Stimulated activated CD4-positive, alpha-beta T cell treated with anti-CD3 and anti-CD28 coated beads, Interleukin-2, amount 100 ng/mL, for 24 hours (primary cell): ENCODE measurements around the gene RPA1.
A peak's percentile ranks its signal among the peaks of the same experiment; 100 is the strongest.
"Not testable (repeated sequence)": the region's sequence is repeated elsewhere in the genome, so short reads cannot be mapped to it uniquely, and the experiment has no call there.

ENCODE experiments used
- DNase-seq, 2 donors: peaks; one replicate each; pipeline ENCODE4 v3.0.0-alpha.2; 2020

Gene RPA1

DNA sequence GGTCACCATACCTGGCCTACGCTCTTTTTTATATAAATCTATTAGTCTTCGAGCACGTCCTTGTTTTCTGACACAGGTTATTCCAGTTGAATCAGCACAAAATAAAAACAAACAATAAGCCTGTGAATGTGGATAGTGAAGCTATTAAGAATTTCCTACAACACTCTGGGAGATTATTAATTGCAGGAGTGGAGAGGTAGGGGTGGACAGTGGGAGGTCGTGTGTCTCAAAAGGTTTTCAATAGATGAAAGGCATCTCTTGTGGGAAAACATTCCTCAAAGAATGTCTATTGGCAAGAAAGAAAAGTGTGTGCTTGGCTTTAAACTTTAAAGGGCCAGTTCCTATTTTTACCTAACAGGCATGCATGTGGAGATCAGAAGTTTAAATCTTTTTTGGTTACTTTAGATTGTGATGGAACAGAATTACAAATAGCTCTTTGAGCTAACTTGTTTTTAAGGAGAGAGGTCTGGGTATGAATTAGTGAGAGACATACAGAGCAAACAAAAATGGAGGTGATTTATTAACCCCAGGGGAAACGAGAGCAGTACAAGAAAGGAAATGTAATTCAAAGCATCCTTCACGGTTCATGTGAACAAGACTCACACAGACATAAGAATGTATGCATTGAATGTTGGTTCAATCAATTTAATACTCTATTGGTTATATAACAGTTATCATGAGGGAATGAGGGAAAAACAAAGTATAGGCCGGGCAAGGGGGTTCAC is 9.1 kb upstream of the RPA1 start:
- DNase-seq: no peak

DNA sequence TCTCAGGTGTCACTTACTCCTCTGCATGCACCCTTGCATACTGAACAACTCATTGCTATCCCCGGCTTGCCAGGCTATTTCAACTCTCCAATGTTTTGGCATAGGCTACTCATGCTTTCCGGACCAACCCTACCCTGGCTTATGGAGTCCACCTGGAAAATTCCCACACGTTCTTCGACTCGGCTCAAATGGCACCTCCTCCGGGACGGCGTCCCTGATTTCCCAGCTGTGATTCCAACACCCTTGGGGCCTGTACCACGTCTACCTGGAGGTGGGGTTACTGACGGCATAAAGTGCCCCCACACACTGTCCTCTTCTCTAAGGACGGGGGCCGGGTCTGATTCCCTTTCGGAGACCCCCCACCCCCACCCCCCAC is 601 bp upstream of the RPA1 start:
- DNase-seq: peak in 1 of 2 donors; percentile 27

DNA sequence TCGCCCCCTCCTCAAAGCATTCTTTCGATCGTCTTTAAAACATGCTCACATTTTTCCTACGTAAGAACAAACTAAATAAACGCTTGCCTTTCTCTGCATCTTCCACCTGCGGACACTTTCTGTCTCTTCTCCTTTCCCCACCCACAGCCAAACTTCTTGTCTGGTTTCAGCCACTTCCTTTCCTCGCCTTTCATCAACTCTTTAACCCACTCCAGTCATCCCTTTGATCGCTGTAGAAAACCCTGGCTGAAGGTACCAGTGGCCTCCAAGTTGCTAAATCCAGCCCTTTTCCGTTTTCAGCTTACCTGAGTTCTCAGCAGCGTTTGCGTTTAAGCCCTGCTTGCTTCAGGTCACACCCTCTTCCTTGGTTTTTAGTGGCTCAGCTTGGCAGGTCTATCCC is 483 bp downstream of the RPA1 start:
- peak in 1 of 2 donors; percentile 32 for DNase-seq

- DNase-seq: peak; percentile 26 to 41
Measured at GRCh38 chr17:1834380-1835149, 4.8 kb downstream of the RPA1 start.

- DNase-seq: no peak
Measured at GRCh38 chr17:1839516-1839915, 9.7 kb downstream of the RPA1 start.

- no peak for DNase-seq
Measured at GRCh38 chr17:1843947-1844346, 14.1 kb downstream of the RPA1 start.

DNA sequence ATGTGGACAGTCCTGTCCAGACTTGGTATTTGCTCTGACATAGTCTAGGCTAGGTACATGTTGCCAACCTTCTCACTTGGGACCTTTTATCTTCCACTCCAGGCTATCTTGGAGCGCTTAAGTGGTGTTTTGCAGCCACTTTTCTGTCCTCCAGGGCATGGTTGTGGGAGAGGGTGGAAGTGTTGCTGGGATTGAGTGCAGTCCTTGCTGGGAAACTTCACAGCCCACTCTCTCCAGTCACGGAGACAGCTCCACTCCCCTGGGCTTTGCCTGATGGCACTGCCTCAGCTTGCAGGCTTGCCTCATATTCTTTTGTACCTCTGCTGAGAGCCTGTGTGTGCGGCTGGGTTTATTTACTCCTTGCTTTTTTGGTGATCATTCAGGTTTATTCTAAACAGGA is 17.4 kb downstream of the RPA1 start:
- no peak for DNase-seq

DNA sequence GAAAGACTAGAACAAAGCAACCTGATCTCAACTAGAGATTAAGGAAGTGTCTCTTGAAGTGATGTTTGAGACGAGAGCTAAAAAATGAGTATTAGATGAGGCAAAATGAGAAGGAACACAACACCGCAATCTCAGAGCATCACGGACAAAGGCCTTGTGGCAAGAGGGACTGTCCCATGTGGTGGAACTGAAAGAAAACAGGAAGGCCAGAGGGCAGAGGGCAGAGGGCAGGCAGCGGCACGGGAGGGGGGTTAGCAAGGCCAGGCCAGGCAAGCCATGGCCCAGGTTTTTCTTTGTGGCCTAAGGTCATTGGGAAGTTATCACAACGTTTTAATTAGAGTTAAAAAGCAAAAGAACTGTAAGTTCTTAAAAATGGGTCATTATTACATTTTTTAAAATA is 22.5 kb downstream of the RPA1 start:
- no peak for DNase-seq

- DNase-seq: no peak
Measured at GRCh38 chr17:1853698-1854097, 23.9 kb downstream of the RPA1 start.

- DNase-seq: not testable (repeated sequence)
Measured at GRCh38 chr17:1856462-1856861, 26.7 kb downstream of the RPA1 start.

- no peak for DNase-seq
Measured at GRCh38 chr17:1860978-1861377, 31.2 kb downstream of the RPA1 start.

DNA sequence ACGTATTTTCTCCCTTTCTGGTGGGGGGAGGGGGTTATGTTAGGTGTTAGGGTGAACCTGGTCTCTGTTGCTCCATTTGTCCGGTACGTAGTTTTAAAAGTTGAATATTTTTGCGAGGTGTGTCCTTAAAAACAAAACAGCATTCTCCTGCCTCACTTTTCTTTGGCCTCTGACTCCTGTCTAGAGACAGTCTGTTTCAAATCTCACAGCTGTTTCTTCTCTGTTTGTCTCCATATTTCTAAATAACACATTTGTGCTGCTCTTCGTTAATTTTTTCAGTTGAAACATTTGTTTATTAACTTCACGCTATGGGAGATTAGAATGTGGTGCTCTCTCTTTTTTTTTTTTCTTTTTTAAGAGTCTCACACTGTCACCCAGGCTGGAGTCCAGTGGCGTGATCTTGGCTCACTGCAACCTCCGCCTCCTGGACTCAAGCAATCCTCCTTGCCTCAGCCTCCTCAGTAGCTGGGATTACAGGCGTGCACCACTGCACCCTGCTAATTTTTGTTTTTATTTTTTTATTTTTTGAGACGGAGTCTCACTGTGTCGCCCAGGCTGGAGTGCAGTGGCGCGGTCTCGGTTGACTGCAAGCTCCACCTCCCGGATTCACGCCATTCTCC is 31.7 kb downstream of the RPA1 start:
- no peak for DNase-seq

DNA sequence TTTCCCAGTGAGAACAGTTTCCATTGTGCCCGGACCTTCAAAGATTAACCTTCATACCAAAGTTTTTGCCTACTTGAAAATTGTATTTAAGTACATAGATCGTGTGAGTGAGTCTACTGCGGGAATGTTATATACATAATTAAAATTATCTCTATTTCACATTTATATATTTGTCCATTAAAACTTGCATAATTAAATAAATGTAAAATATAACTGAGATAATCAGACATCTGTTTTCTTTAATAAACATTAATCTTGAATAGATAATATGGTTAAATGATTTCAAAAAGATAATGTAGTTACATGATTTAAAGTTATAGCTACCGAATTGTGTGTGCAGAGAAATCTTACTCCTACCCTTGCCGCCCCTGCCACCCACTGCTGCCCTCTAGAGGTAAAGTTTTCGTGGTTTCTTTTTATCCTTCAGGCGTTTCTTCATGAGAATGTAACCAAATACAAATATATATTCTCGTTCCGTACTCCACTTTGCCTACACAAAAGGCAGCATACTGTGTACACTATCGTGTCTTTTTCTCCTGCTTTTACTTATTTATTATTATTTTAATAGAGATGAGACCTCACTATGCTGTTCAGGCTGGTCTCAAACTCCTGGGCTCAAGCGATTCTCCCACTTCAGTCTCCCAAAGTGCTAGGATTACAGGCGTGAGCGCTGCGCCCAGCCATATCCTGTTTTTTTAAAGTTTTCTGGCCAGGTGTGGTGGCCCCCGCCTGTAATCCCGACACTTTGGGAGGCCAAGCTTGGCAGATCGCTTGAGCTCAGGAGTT is 35.6 kb downstream of the RPA1 start:
- DNase-seq: peak; percentile 44 to 56

DNA sequence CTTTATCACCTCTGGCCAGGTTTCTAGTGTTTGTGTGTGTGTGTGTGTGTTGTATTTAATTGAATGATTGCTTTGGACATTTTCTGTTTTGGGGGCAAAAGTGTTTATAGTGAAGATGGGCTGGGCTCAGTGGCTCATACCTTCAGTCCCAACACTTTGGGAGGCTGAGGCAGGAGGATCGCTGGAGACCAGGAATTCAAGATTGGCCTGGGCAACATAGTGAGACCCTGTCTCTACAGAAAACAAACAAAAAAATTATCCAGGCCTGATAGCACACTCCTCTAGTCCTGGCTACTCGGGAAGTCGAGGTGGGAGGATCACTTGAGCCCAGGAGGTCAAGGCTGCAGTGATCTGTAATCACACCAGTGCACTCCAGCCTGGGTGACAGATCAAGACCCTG is 37.5 kb downstream of the RPA1 start:
- no peak for DNase-seq

GRCh38 chr17:1868090-1868489 is 38.3 kb downstream of the RPA1 start:
- DNase-seq: no peak

- no peak for DNase-seq
Measured at GRCh38 chr17:1870592-1870991, 40.8 kb downstream of the RPA1 start.

DNA sequence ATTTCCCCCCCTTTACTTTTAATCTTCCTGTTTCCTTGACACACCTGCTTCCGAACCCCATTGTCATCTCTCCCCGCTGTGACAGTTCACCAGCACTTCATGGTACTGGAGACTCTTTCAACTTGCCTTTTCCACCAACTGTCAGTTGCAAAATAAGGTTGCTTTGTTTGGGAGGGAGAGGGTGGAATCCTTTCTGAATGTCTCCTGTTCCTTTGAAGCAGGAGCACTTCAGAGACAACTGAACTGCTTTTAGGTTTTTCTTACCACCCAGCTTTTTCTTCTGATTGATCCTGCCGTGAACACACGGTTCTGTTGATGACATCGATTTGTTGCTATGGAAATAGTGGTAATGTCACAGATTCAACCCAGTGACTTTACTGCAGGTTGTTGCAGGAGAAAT is 42.0 kb downstream of the RPA1 start:
- peak in 1 of 2 donors; percentile 23 for DNase-seq

GRCh38 chr17:1872254-1872653 is 42.4 kb downstream of the RPA1 start:
- DNase-seq: no peak

DNA sequence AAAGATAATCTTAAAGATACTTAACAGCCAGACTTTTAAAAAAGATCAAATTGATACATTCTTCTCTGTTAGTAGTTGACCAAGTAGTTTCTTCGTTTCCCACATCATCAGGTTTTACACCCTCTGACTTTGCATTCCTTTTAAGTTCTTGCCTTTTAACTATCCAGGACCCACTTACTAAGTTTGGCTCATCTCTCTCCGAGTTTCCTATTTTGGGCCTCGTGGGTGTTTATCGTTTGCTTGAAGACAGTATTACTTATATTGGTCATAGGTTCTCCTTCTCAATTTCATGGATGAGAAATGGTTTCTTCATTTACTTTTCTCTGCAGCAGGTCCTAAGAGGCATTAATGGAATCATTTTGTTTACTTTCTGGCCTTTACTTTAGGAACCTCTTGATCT is 43.2 kb downstream of the RPA1 start:
- no peak for DNase-seq

- DNase-seq: peak in 1 of 2 donors; percentile 21
Measured at GRCh38 chr17:1873418-1873817, 43.6 kb downstream of the RPA1 start.

GRCh38 chr17:1875597-1875996 is 45.8 kb downstream of the RPA1 start:
- no peak for DNase-seq

DNA sequence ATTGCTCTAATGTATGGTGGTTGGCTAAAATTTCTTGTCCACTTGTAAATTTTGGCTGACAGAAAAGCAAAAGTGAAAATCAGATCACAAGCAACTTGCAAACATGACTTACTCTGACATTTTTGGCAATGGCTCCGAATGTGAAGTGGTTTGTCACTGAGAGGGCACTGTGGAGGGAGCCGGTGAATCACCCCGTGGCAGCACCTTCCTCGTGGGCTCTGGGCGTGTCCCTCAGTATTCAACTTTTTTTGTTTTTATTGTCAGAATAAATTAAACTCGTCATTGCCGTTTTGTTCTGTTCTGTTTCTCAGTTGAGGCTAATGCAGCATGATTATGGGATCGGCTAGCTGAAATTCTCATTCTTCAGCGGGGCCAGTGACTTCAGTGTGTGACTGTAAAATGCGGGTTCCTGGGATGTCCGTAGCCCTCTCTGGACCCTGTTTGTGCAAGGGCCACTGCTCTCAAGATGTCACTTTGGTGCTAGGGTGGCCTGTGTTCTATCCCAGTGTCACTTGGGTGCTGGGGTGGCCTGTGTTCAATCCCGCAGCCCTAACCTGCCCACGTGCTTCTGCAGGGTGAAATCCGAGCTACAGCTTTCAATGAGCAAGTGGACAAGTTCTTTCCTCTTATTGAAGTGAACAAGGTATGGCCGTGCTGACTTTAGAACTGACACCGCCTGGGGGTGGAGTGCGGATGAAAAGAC is 48.8 kb downstream of the RPA1 start:
- DNase-seq: no peak
